RWPE1 (cell line): ENCODE results near the gene RABGAP1.

Experiments used
- CTCF ChIA-PET: fragments of 350-600 bp; sonication (Branson Sonifier 250); formaldehyde crosslinking; extraction: SDS; loops from one replicate; lab custom pipeline; 2021; lab: Yijun Ruan, JAX
- POLR2A ChIA-PET: fragments of 400-600 bp; formaldehyde crosslinking; extraction: SDS; loops from one replicate; lab custom pipeline; 2020; ENCODE audit warnings: antibody characterized with exemption; ENCODE audit not compliant: low non-redundant PET; lab: Yijun Ruan, JAX
- DNase-seq: peaks from one replicate; pipeline ENCODE4 v3.0.0; 2012; ENCODE audit warnings: low spot score
- H3K27ac ChIP-seq: fragments of 450-650 bp; 2 replicates; pipeline ENCODE4 v1.5.1; 2017
- CTCF ChIP-seq: fragments of 450-650 bp; conservative IDR thresholded peaks from 2 replicates; pipeline ENCODE4 v1.5.1; 2017; ENCODE audit warnings: low read depth, mild to moderate bottlenecking

The RABGAP1 gene

GRCh38 chr9:123044586-123044985 is 103.8 kb downstream of the RABGAP1 start:
- CTCF ChIA-PET = interaction anchor here (1.0 kb wide), 1 partner anchor 305 kb away, joined by 3 read pairs; no protein-coding TSS in a partner anchor
- POLR2A ChIA-PET = no interaction called here
- H3K27ac ChIP-seq = no peak overlapping the region
- peak; percentile 45 for DNase-seq
- no peak for TF ChIP-seq CTCF

GRCh38 chr9:123046406-123047195 is 105.8 kb downstream of the RABGAP1 start:
- ChIA-PET POLR2A (interaction anchor here (0.5 kb wide), 1 partner anchor 213 kb away, joined by 7 read pairs; no protein-coding TSS in a partner anchor), CTCF (interaction anchor here (0.6 kb wide), 2 partner anchors 316 to 908 kb away, joined by 3 to 4 read pairs; no protein-coding TSS in a partner anchor)
- no peak for DNase-seq
- no peak overlapping the region for H3K27ac ChIP-seq
- no peak for TF ChIP-seq CTCF

- no peak for DNase-seq
- CTCF ChIA-PET = interaction anchor here (0.6 to 1.2 kb wide), 2 partner anchors 147 to 301 kb away, joined by 4 to 6 read pairs; no protein-coding TSS in a partner anchor
- POLR2A ChIA-PET = no interaction called here
- TF ChIP-seq CTCF = no peak
- no peak overlapping the region for H3K27ac ChIP-seq
Observed at GRCh38 chr9:123048748-123049147, 107.9 kb downstream of the RABGAP1 start.

- TF ChIP-seq CTCF = no peak
- no peak overlapping the region for H3K27ac ChIP-seq
- POLR2A ChIA-PET = no interaction called here
- CTCF ChIA-PET = no interaction called here
- peak; percentile 11 for DNase-seq
Observed at GRCh38 chr9:123049589-123050222, 108.9 kb downstream of the RABGAP1 start.

GRCh38 chr9:123053046-123053445 is 112.2 kb downstream of the RABGAP1 start:
- CTCF ChIA-PET = interaction anchor here (0.8 kb wide), 1 partner anchor 13 kb away, joined by 4 read pairs; no protein-coding TSS in a partner anchor
- no peak for TF ChIP-seq CTCF
- DNase-seq = no peak
- H3K27ac ChIP-seq = no peak overlapping the region
- POLR2A ChIA-PET = no interaction called here

GRCh38 chr9:123053711-123054110 is 112.9 kb downstream of the RABGAP1 start:
- CTCF ChIA-PET = interaction anchor here (0.6 kb wide), 1 partner anchor 240 kb away, joined by 3 read pairs; no protein-coding TSS in a partner anchor
- no peak overlapping the region for H3K27ac ChIP-seq

More at GRCh38 chr9:123053711-123054110, 112.9 kb downstream of the RABGAP1 start:
- no peak for DNase-seq
- no peak for TF ChIP-seq CTCF
- POLR2A ChIA-PET = no interaction called here
